C4-2B (cell line): Measurements from ENCODE around the gene CYP4F12.

Experiments used
- ZFX ChIP-seq: fragments of 450-650 bp; IDR thresholded peaks from 2 replicates; pipeline ENCODE4 v1.6.1; 2017
- TF ChIP-seq, protein P1 (sequence below): fragments of 450-650 bp; conservative IDR thresholded peaks from 2 replicates; pipeline ENCODE4 v1.5.1; 2017; ENCODE audit warnings: mild to moderate bottlenecking

- TF ChIP-seq, protein P1, sequence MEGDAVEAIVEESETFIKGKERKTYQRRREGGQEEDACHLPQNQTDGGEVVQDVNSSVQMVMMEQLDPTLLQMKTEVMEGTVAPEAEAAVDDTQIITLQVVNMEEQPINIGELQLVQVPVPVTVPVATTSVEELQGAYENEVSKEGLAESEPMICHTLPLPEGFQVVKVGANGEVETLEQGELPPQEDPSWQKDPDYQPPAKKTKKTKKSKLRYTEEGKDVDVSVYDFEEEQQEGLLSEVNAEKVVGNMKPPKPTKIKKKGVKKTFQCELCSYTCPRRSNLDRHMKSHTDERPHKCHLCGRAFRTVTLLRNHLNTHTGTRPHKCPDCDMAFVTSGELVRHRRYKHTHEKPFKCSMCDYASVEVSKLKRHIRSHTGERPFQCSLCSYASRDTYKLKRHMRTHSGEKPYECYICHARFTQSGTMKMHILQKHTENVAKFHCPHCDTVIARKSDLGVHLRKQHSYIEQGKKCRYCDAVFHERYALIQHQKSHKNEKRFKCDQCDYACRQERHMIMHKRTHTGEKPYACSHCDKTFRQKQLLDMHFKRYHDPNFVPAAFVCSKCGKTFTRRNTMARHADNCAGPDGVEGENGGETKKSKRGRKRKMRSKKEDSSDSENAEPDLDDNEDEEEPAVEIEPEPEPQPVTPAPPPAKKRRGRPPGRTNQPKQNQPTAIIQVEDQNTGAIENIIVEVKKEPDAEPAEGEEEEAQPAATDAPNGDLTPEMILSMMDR, result no peak
- no peak for TF ChIP-seq ZFX
Observed at GRCh38 chr19:15680478-15681322, 7.8 kb downstream of the CYP4F12 start.
